SK-N-SH treated with all-trans-retinoic acid at 6 μM for 48 hours (cell line): ENCODE results near the gene PEX11G.

Experiments
- ARNTL ChIP-seq: fragments of 450-650 bp; formaldehyde crosslinking; IDR thresholded peaks from 2 replicates; pipeline ENCODE4 v1.5.0; 2020; ENCODE audit warnings: low read depth, mild to moderate bottlenecking, moderate library complexity, borderline replicate concordance
- GLIS3 ChIP-seq: fragments of 250-450 bp; sonication (Bioruptor Pico); IDR thresholded peaks from 2 replicates; pipeline ENCODE4 v1.5.0; 2020; ENCODE audit warnings: mild to moderate bottlenecking, moderate library complexity
- RARB ChIP-seq: fragments of 250-450 bp; sonication (Bioruptor Pico); IDR thresholded peaks from 2 replicates; pipeline ENCODE4 v1.8.0; 2021; ENCODE audit warnings: mild to moderate bottlenecking, moderate library complexity
- TOX ChIP-seq: fragments of 250-450 bp; sonication (Bioruptor Pico); IDR thresholded peaks from 2 replicates; pipeline ENCODE4 v1.8.0; 2021; ENCODE audit warnings: mild to moderate bottlenecking, moderate library complexity, borderline replicate concordance
- ZFP30 ChIP-seq: fragments of 450-650 bp; formaldehyde crosslinking; IDR thresholded peaks from 2 replicates; pipeline ENCODE4 v1.5.0; 2022; ENCODE audit warnings: mild to moderate bottlenecking, moderate library complexity
- ZNF70 ChIP-seq: fragments of 450-650 bp; formaldehyde crosslinking; IDR thresholded peaks from 2 replicates; pipeline ENCODE4 v1.5.0; 2020; ENCODE audit warnings: mild to moderate bottlenecking, moderate library complexity
- TF ChIP-seq, protein P1 (sequence below): fragments of 250-450 bp; sonication (Bioruptor Pico); IDR thresholded peaks from 2 replicates; pipeline ENCODE4 v1.5.1; 2020; ENCODE audit warnings: low read depth, mild to moderate bottlenecking, moderate library complexity
- TF ChIP-seq, protein P2 (sequence below): fragments of 250-450 bp; sonication (Bioruptor Pico); IDR thresholded peaks from 2 replicates; pipeline ENCODE4 v1.5.0; 2020; ENCODE audit warnings: mild to moderate bottlenecking, moderate library complexity

DNA sequence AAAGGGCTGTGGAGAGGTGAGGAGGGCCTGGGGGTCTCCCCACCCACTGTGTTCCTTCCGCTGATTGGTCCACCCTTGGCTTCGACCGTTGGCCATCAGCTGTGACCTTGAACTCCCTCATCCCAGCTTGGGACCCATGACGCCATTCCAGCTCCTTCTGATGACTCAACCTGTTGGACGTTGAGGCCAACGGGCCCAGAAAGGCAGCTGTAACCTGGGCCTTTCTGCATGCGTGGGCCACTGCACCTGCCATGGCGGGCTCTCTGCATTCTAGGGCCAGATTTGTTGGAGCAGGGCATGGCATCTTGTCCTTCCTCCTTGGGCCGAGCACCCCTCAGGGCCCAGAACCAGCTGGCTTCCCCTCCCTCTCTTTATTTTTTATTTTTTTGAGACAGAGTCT, 30.2 kb downstream of the PEX11G start:
- TF ChIP-seq, protein P1, sequence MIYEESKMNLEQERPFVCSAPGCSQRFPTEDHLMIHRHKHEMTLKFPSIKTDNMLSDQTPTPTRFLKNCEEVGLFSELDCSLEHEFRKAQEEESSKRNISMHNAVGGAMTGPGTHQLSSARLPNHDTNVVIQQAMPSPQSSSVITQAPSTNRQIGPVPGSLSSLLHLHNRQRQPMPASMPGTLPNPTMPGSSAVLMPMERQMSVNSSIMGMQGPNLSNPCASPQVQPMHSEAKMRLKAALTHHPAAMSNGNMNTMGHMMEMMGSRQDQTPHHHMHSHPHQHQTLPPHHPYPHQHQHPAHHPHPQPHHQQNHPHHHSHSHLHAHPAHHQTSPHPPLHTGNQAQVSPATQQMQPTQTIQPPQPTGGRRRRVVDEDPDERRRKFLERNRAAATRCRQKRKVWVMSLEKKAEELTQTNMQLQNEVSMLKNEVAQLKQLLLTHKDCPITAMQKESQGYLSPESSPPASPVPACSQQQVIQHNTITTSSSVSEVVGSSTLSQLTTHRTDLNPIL (CRISPR knock-in tag) = no peak
- TF ChIP-seq ZFP30 (CRISPR knock-in tag) (no peak), ARNTL (no peak), TOX (CRISPR knock-in tag) (no peak), ZNF70 (CRISPR knock-in tag) (no peak), RARB (CRISPR knock-in tag) (no peak), GLIS3 (CRISPR knock-in tag) (no peak)
- TF ChIP-seq, protein P2, sequence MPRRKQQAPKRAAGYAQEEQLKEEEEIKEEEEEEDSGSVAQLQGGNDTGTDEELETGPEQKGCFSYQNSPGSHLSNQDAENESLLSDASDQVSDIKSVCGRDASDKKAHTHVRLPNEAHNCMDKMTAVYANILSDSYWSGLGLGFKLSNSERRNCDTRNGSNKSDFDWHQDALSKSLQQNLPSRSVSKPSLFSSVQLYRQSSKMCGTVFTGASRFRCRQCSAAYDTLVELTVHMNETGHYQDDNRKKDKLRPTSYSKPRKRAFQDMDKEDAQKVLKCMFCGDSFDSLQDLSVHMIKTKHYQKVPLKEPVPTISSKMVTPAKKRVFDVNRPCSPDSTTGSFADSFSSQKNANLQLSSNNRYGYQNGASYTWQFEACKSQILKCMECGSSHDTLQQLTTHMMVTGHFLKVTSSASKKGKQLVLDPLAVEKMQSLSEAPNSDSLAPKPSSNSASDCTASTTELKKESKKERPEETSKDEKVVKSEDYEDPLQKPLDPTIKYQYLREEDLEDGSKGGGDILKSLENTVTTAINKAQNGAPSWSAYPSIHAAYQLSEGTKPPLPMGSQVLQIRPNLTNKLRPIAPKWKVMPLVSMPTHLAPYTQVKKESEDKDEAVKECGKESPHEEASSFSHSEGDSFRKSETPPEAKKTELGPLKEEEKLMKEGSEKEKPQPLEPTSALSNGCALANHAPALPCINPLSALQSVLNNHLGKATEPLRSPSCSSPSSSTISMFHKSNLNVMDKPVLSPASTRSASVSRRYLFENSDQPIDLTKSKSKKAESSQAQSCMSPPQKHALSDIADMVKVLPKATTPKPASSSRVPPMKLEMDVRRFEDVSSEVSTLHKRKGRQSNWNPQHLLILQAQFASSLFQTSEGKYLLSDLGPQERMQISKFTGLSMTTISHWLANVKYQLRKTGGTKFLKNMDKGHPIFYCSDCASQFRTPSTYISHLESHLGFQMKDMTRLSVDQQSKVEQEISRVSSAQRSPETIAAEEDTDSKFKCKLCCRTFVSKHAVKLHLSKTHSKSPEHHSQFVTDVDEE (CRISPR knock-in tag) = no peak
